OCI-LY7 (cell line): ENCODE results near the gene ANKS1B.

Source experiments
- EZH2phosphoT487 ChIP-seq: fragments of 200-600 bp; sonication (generic); IDR thresholded peaks from 2 replicates; pipeline ENCODE4 v1.6.1; 2018; ENCODE audit warnings: low read depth, borderline replicate concordance, mild to moderate bottlenecking, mixed run types, antibody characterized with exemption, low read length, moderate library complexity, mixed read lengths
- TF ChIP-seq, protein P1 (sequence below): fragments of 200-600 bp; sonication (generic); conservative IDR thresholded peaks from 2 replicates; pipeline ENCODE4 v1.5.1; 2014; ENCODE audit warnings: mild to moderate bottlenecking, antibody characterized with exemption, low read length, moderate library complexity, mixed read lengths

DNA sequence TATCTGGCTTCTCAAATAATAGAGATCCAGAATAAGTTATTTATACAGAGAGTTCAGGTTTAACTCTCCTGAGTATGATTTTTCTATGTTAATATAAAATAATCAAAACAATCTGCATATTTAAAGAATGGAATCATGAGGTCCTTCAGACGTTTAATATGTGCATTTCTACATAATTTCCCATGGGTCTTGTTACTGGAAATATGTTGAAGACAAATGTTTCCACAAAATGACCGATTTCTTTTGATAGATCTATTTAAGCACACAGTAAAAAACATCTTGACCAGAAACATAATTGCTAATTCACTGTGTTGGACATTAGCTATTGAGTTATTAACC is 957.7 kb downstream of the ANKS1B start:
- TF ChIP-seq, protein P1, sequence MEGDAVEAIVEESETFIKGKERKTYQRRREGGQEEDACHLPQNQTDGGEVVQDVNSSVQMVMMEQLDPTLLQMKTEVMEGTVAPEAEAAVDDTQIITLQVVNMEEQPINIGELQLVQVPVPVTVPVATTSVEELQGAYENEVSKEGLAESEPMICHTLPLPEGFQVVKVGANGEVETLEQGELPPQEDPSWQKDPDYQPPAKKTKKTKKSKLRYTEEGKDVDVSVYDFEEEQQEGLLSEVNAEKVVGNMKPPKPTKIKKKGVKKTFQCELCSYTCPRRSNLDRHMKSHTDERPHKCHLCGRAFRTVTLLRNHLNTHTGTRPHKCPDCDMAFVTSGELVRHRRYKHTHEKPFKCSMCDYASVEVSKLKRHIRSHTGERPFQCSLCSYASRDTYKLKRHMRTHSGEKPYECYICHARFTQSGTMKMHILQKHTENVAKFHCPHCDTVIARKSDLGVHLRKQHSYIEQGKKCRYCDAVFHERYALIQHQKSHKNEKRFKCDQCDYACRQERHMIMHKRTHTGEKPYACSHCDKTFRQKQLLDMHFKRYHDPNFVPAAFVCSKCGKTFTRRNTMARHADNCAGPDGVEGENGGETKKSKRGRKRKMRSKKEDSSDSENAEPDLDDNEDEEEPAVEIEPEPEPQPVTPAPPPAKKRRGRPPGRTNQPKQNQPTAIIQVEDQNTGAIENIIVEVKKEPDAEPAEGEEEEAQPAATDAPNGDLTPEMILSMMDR = no peak
- no peak for TF ChIP-seq EZH2phosphoT487
